GM12865 (cell line): ENCODE measurements around the gene CTR9.

Source experiments
- DNase-seq: peaks from one replicate; pipeline ENCODE4 v3.0.0; 2010; ENCODE audit warnings: low read depth
- H3K4me3 ChIP-seq: 2 replicates; pipeline ENCODE4 v1.5.1; 2011; ENCODE audit warnings: mild to moderate bottlenecking, low read depth, low read length, control low read depth
- CTCF ChIP-seq: IDR thresholded peaks from 2 replicates; pipeline ENCODE4 v1.5.1; 2011; ENCODE audit warnings: low read length, control low read depth, low read depth, inconsistent platforms; ENCODE audit not compliant: insufficient read depth; ENCODE audit errors: missing control alignments

CTR9 gene

GRCh38 chr11:10828402-10828801 lies 77.4 kb downstream of the CTR9 start:
- DNase-seq: no peak
- no peak overlapping the region for H3K4me3 ChIP-seq
- no peak for TF ChIP-seq CTCF

GRCh38 chr11:10829139-10829538 lies 78.1 kb downstream of the CTR9 start:
- TF ChIP-seq CTCF: no peak
- no peak for DNase-seq
- H3K4me3 ChIP-seq: no peak overlapping the region
